GM18508 (cell line): Measurements from ENCODE around the gene FHL1.

Source experiments
- ATAC-seq: cut with Tn5 transposase; IDR thresholded peaks from one replicate; pipeline ENCODE4 v1.9.1; 2021; ENCODE audit warnings: moderate number of reproducible peaks; ENCODE audit not compliant: insufficient read depth, unreplicated experiment

The FHL1 gene

GRCh38 chrX:136246201-136246600 lies 98.9 kb downstream of the FHL1 start:
- ATAC-seq: no peak

DNA sequence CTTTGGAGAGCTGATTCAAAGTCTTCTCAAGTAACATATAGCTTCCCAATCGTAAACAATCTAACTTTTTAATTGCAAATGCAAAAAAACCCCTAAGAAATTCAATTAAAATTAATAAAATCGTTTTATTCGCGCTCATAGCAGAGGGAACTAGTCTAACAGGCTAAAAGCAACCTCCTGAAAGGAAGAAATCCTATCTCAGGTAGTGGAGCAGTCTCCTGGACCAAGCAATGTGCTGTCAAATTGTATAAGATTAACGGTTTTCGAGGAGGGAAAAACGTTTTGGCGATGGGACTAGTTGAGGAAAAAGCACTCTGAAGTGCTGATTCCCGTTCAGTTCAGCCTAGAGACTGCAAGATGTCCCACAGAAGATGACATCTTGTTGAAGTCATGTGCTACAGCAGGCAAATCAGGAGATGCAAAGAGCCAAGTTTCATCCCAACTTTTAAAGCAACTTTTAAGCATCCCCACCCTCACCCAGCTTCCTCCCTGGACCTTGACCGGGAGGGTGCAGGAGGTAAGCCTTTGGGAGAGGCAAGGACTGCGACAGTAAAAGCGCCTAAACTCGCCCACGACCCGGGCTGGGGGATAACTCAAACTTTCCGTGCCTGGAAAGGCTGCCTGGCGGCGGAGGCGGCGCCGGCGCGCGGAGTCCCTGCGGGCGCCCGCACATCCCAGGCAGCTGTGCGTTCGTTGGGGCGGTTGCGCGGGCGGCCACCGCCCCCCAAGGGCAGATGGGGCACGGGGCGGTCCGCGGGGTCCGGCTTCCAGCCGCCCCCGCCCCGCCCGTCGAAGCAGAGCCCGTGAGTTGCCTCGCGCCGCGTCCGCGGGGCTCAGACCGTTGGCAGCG lies 103.1 kb downstream of the FHL1 start:
- no peak for ATAC-seq

DNA sequence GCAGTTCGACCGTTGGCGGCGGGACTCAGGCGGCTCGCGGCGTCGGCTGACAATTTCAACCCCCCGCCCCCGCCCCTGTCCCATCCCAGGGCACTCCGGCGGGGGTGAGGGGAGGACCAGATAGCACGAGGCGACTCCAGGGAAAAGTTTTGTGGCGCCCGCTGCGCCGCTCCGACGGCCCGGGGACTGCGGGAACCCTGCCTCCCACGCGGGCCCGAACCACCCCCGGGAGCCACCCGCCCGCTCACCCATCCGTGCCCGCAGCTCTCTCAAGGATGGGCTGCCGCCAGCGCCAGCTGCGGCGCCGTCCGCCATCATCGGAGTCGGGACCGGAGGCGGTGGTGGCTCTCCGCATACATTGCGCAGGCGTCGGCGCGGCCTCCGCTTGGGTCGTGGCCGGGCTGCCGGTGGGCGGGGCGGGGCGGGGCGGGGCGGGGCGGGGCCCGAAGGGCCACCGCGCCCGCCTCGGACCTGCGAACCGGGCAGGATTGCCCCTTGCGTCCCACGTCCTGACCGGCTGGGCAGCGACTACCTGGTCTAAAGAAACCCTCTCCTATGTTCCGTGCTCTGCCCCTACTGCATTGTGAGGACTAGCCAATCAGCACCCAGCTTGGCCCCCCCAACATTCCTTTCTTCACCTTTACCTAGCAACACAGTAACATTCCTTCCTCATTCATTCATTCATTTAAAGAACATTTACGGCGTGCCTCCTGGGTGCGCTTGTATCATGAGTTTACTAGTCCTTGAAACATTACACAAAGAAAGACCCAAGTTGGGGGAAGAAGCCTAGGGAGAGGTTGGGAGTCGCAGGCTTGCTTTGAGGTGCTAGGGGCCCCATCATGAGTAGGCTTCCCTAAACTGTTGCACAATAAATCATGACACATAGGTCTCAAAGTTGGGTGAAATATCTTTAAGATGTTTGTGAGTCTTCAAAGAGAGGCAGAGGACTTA lies 104.0 kb downstream of the FHL1 start, which contains the start of gene MAP7D3:
MAP7D3 (minus strand) TSS at position 360 of the 951 bp plus-strand sequence; CDS start at position 318, 42 bp downstream.
- ATAC-seq: no peak

DNA sequence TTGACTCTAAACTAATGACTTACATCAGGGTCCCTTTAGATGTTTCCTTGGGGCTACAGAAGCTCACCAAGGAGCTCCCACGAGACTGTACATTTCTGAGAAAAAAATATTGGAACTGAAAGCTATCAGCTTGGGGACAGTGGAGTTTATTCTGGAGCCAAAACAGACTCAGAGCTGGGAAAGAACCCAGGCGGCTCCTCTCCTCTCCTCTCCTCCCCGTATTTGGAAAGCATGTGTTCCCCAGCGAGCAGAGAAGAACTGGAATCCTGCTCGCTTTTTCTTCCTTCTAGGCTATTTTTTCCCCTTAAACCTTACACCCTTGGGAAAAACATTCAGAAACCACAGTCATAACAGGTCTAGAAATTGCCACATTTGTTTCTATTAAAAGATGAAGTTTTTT lies 108.2 kb downstream of the FHL1 start:
- ATAC-seq: no peak

GRCh38 chrX:136256026-136256425 lies 108.7 kb downstream of the FHL1 start:
- ATAC-seq: no peak

- ATAC-seq: no peak
These were observed 111.6 kb downstream of the FHL1 start for GRCh38 chrX:136258951-136259350.

GRCh38 chrX:136259543-136259942 lies 112.2 kb downstream of the FHL1 start:
- no peak for ATAC-seq

DNA sequence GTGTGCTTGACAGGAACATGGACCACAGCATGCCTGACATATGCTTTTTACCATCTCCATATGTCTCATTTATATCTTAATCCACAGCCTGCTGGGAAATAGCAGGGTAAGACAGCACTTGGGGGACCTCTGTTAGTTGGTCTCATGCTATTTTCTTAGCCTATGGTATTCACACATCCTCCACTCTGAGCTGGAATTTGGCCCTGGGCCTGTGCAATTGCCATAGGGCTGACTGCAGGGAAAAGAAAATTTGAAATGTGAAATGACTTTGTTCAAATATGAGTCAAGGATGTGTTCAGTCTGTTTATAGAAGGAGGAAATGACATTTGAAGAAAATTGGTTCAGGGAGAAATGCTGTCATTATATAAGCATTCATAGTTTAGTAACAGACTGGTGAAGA lies 113.4 kb downstream of the FHL1 start:
- no peak for ATAC-seq
